IMR-90 (cell line): ENCODE measurements around the gene ARHGEF3. TPM values are rescaled to one million over a fixed set of nuclear protein-coding genes. Genes with fewer than 3 reads are reported as not detected.

Experiments used
- ATAC-seq: fragments of 200-7000 bp; cut with Tn5 transposase; 2 replicates; pipeline ENCODE4 v1.9.1; 2020; ENCODE audit warnings: low read depth, mild to moderate bottlenecking, moderate library complexity
- BruUV-seq: library from RNA; stranded (reverse); fragments of 400-500 nt; replicated peaks from 2 replicates; lab custom pipeline; 2021; lab: Mats Ljungman, UMichigan
- CTCF ChIA-PET: fragments of 300-600 bp; formaldehyde crosslinking; extraction: SDS; loops from one replicate; lab custom pipeline; 2021; ENCODE audit warnings: antibody characterized with exemption; lab: Yijun Ruan, JAX
- POLR2A ChIA-PET: fragments of 300-600 bp; sonication (Branson Sonifier 250); formaldehyde crosslinking; loops from one replicate; lab custom pipeline; 2022; ENCODE audit warnings: antibody characterized with exemption; ENCODE audit not compliant: unreplicated experiment; lab: Charles Lee
- DNase-seq: peaks from one replicate; pipeline ENCODE4 v3.0.0; 2013
- H2AFZ ChIP-seq: replicated peaks from 2 replicates; pipeline ENCODE3; 2013; ENCODE audit warnings: low read length, mild to moderate bottlenecking; ENCODE audit not compliant: poor library complexity
- H2AK5ac ChIP-seq: 2 replicates; pipeline ENCODE4 v1.6.1; 2013; ENCODE audit warnings: low read depth, low read length, inconsistent platforms
- H2AK9ac ChIP-seq: replicated peaks from 2 replicates; pipeline ENCODE3; 2013; ENCODE audit warnings: mild to moderate bottlenecking, low read depth, low read length, moderate library complexity; ENCODE audit not compliant: poor library complexity
- H2BK120ac ChIP-seq: 2 replicates; pipeline ENCODE4 v1.6.1; 2013; ENCODE audit warnings: low read depth, low read length, inconsistent platforms
- H2BK15ac ChIP-seq: 3 replicates; pipeline ENCODE4 v1.6.1; 2013; ENCODE audit warnings: low read depth, low read length, inconsistent platforms
- H2BK20ac ChIP-seq: 2 replicates; pipeline ENCODE4 v1.6.1; 2013; ENCODE audit warnings: low read depth, mild to moderate bottlenecking, inconsistent platforms, low read length, moderate library complexity
- H2BK5ac ChIP-seq: 2 replicates; pipeline ENCODE4 v1.6.1; 2013; ENCODE audit warnings: mild to moderate bottlenecking, low read depth, low read length, inconsistent platforms; ENCODE audit not compliant: poor library complexity, severe bottlenecking
- H3K14ac ChIP-seq: replicated peaks from 2 replicates; pipeline ENCODE4 v1.6.1; 2013; ENCODE audit warnings: low read depth, low read length, inconsistent platforms
- H3K18ac ChIP-seq: 2 replicates; pipeline ENCODE4 v1.6.1; 2013; ENCODE audit warnings: low read depth, low read length, control low read depth
- H3K23ac ChIP-seq: 2 replicates; pipeline ENCODE4 v1.6.1; 2013; ENCODE audit warnings: low read depth, low read length, inconsistent platforms
- H3K27ac ChIP-seq: 2 replicates; pipeline ENCODE4 v1.5.1; 2013; ENCODE audit warnings: mild to moderate bottlenecking, control low read depth, low read length; ENCODE audit not compliant: insufficient read depth
- H3K27me3 ChIP-seq: 2 replicates; pipeline ENCODE4 v1.6.1; 2013; ENCODE audit warnings: low read length; ENCODE audit not compliant: control insufficient read depth, insufficient read depth
- H3K36me3 ChIP-seq: 2 replicates; pipeline ENCODE4 v1.6.1; 2013; ENCODE audit warnings: low read length, mixed read lengths; ENCODE audit not compliant: control insufficient read depth, insufficient read depth
- H3K4ac ChIP-seq: 2 replicates; pipeline ENCODE4 v1.6.1; 2013; ENCODE audit warnings: low read depth, low read length, inconsistent platforms
- H3K4me1 ChIP-seq: 2 replicates; pipeline ENCODE4 v1.6.1; 2013; ENCODE audit warnings: low read length, mixed read lengths; ENCODE audit not compliant: control insufficient read depth, insufficient read depth
- H3K4me2 ChIP-seq: 2 replicates; pipeline ENCODE4 v1.6.1; 2013; ENCODE audit warnings: low read depth, mild to moderate bottlenecking, control low read depth, low read length, moderate library complexity
- H3K4me3 ChIP-seq: 2 replicates; pipeline ENCODE4 v1.5.1; 2013; ENCODE audit warnings: low read depth, mild to moderate bottlenecking, control low read depth, low read length, moderate library complexity; ENCODE audit not compliant: insufficient read depth
- H3K56ac ChIP-seq: 2 replicates; pipeline ENCODE4 v1.6.1; 2013; ENCODE audit warnings: low read length, inconsistent platforms; ENCODE audit not compliant: insufficient read depth; ENCODE audit errors: extremely low read depth
- H3K79me1 ChIP-seq, 2 experiments: 2 replicates each; pipeline ENCODE4 v1.6.1; 2013; ENCODE audit warnings: low read length in 2 of 2, inconsistent platforms in 1 of 2, low read depth in 1 of 2
- H3K9ac ChIP-seq: 2 replicates; pipeline ENCODE4 v1.6.1; 2013; ENCODE audit warnings: low read depth, low read length, control low read depth
- H3K9me1 ChIP-seq: 2 replicates; pipeline ENCODE4 v1.6.1; 2013; ENCODE audit warnings: low read length, inconsistent platforms; ENCODE audit not compliant: insufficient read depth
- H3K9me3 ChIP-seq: 2 replicates; pipeline ENCODE4 v1.6.1; 2013; ENCODE audit warnings: low read length; ENCODE audit not compliant: control insufficient read depth, insufficient read depth
- H4K20me1 ChIP-seq: 2 replicates; pipeline ENCODE4 v1.6.1; 2013; ENCODE audit warnings: low read length, inconsistent platforms; ENCODE audit not compliant: insufficient read depth
- H4K5ac ChIP-seq: 2 replicates; pipeline ENCODE4 v1.6.1; 2013; ENCODE audit warnings: mild to moderate bottlenecking, low read depth, low read length, control low read depth
- H4K8ac ChIP-seq, 2 experiments: 2 replicates each; pipeline ENCODE4 v1.6.1; 2013; ENCODE audit warnings: low read depth in 2 of 2, low read length in 2 of 2, control low read depth in 1 of 2, inconsistent platforms in 1 of 2
- H4K91ac ChIP-seq: 2 replicates; pipeline ENCODE4 v1.6.1; 2013; ENCODE audit warnings: low read depth, low read length, inconsistent platforms; ENCODE audit not compliant: insufficient read depth
- BHLHE40 ChIP-seq: fragments of 150-350 bp; IDR thresholded peaks from 2 replicates; pipeline ENCODE4 v1.6.1; 2016; ENCODE audit warnings: mild to moderate bottlenecking, low read depth, low read length
- CHD1 ChIP-seq: IDR thresholded peaks from 2 replicates; pipeline ENCODE4 v1.6.1; 2012; ENCODE audit warnings: low read depth, low read length, improper control_type of control experiment
- MAFK ChIP-seq: IDR thresholded peaks from 2 replicates; pipeline ENCODE4 v1.6.1; 2012; ENCODE audit warnings: low read depth, low read length, improper control_type of control experiment
- MAZ ChIP-seq: IDR thresholded peaks from 2 replicates; pipeline ENCODE4 v1.6.1; 2012; ENCODE audit warnings: low read depth, mild to moderate bottlenecking, low read length, improper control_type of control experiment, moderate library complexity, borderline replicate concordance
- MXI1 ChIP-seq: IDR thresholded peaks from 2 replicates; pipeline ENCODE4 v1.6.1; 2012; ENCODE audit warnings: low read depth, mild to moderate bottlenecking, low read length, moderate library complexity, borderline replicate concordance
- NFE2L2 ChIP-seq: fragments of 150-350 bp; IDR thresholded peaks from 2 replicates; pipeline ENCODE4 v1.6.1; 2016; ENCODE audit warnings: low read depth, mild to moderate bottlenecking, low read length
- POLR2A ChIP-seq: IDR thresholded peaks from 2 replicates; pipeline ENCODE4 v1.6.1; 2012; ENCODE audit warnings: mild to moderate bottlenecking, low read depth, low read length
- RCOR1 ChIP-seq: IDR thresholded peaks from 2 replicates; pipeline ENCODE4 v1.6.1; 2012; ENCODE audit warnings: mild to moderate bottlenecking, low read length, improper control_type of control experiment; ENCODE audit not compliant: insufficient replicate concordance
- RFX5 ChIP-seq: IDR thresholded peaks from 2 replicates; pipeline ENCODE4 v1.8.0; 2012; ENCODE audit warnings: low read depth, mild to moderate bottlenecking, low read length, moderate library complexity
- WGBS, 2 experiments: methylation state at CpG; one replicate each; pipeline versions ENCODE4 v1.1.5 to v1.1.7; 2013; ENCODE audit warnings: missing lambda C conversion rate in 2 of 2; ENCODE audit not compliant: insufficient read length in 1 of 2; ENCODE audit errors: extremely low coverage in 2 of 2; 5-methylcytosine and 5-hydroxymethylcytosine counted together
- dilution Hi-C: fragments of 300-500 bp; cut with HindIII; formaldehyde crosslinking; loops from one replicate; pipeline ENCODE4 v1.14.3; 2018; ENCODE audit warnings: low sequenced_read_pairs; ENCODE audit not compliant: unreplicated experiment
- in situ Hi-C: fragments of 300-500 bp; cut with MboI; formaldehyde crosslinking; loops from 3 replicates; pipeline ENCODE4 v1.14.3; 2019; ENCODE audit warnings: low sequenced_read_pairs, inconsistent platforms, mixed read lengths
- intact Hi-C: fragments of 100-400 bp; cut with micrococcal nuclease; formaldehyde crosslinking; loops from 2 replicates; pipeline ENCODE4 v1.10.0; 2022
- polyA plus RNA-seq, 3 experiments: library from polyadenylated mRNA; depleted of rRNA; stranded (reverse); fragments of >200 nt; gene quantifications; 2 replicates each; pipeline ENCODE4 v1.2.3, GENCODE V29; 2012; ENCODE audit warnings: low replicate concordance in 1 of 3
- total RNA-seq: library from RNA; depleted of rRNA; stranded (reverse); fragments of >200 nt; gene quantifications from 2 replicates; pipeline ENCODE4 v1.2.3, GENCODE V29; 2012
- TF ChIP-seq, protein P1 (sequence below): fragments of 150-350 bp; IDR thresholded peaks from 2 replicates; pipeline ENCODE4 v1.6.1; 2017; ENCODE audit warnings: mild to moderate bottlenecking, antibody characterized with exemption, low read length, low read depth
- TF ChIP-seq, protein P2 (sequence below): conservative IDR thresholded peaks from 2 replicates; pipeline ENCODE4 v1.5.1; 2012; ENCODE audit warnings: mild to moderate bottlenecking, low read depth, low read length, improper control_type of control experiment
- TF ChIP-seq, protein P3 (sequence below): fragments of 150-350 bp; IDR thresholded peaks from 2 replicates; pipeline ENCODE4 v1.6.1; 2016; ENCODE audit warnings: low read depth, mild to moderate bottlenecking, low read length, moderate library complexity, borderline replicate concordance

The ARHGEF3 gene
- total and polyA plus RNA-seq, 2 of the 4 experiments (the other 2 are of a cell fraction): 2.1 to 2.3 TPM

DNA sequence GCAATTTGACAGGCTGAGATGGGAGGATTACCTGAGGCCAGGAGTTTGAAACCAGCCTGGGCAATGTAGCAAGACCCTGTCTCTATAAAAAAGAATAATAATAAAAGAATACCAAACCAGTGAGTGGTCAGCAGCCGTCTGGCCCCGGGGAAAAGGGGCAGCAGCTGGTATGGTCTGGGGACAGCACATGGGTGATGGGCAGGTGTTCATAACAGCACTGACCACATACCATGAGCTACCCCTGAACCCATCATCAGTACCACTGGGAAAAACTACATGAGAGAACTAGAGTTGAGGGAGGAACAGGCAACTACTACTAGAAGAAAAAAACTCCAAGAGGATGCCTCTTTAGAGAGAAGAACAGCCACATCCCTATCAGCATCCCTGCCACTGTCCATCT, 40.7 kb downstream of the ARHGEF3 start:
- no peaks in the 10 kb centered on the region for H3K9me3 ChIP-seq

More for the DNA sequence above, 40.7 kb downstream of the ARHGEF3 start:
- DNase-seq (no peak), ATAC-seq (no peak)
- Histone ChIP-seq H3K27me3 (no peaks in the 10 kb centered on the region), H4K8ac (no peak overlapping the region), H2AFZ (no peak overlapping the region), H3K56ac (no peak overlapping the region), H3K4me1 (peaks cover 6% of the 10 kb centered on the region), H4K20me1 (no peaks in the 10 kb centered on the region), H3K79me1 (no peaks in the 10 kb centered on the region), H4K5ac (no peak overlapping the region), H2AK9ac (no peak overlapping the region), H3K4ac (no peak overlapping the region), H4K91ac (no peak overlapping the region), H3K4me2 (no peak overlapping the region), H3K9ac (no peak overlapping the region), H3K23ac (no peak overlapping the region), H3K36me3 (no peaks in the 10 kb centered on the region), H3K14ac (no peak overlapping the region), H3K4me3 (no peak overlapping the region), H3K27ac (no peak overlapping the region), H2BK15ac (no peak overlapping the region), H2AK5ac (no peak overlapping the region), H3K18ac (no peak overlapping the region), H2BK120ac (no peak overlapping the region), H2BK5ac (no peak overlapping the region), H3K9me1 (no peaks in the 10 kb centered on the region), H2BK20ac (no peak overlapping the region)
- in situ Hi-C loops (no loop called here), intact Hi-C loops (no loop called here), dilution Hi-C loops (no loop called here)
- no peak for TF ChIP-seq MXI1
- TF ChIP-seq CHD1: no peak
- no peak for TF ChIP-seq POLR2A
- TF ChIP-seq RCOR1: no peak
- TF ChIP-seq NFE2L2: no peak
- no peak for TF ChIP-seq MAFK
- no peak for TF ChIP-seq BHLHE40
- no peak for TF ChIP-seq MAZ
- TF ChIP-seq, protein P1, sequence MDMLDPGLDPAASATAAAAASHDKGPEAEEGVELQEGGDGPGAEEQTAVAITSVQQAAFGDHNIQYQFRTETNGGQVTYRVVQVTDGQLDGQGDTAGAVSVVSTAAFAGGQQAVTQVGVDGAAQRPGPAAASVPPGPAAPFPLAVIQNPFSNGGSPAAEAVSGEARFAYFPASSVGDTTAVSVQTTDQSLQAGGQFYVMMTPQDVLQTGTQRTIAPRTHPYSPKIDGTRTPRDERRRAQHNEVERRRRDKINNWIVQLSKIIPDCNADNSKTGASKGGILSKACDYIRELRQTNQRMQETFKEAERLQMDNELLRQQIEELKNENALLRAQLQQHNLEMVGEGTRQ: no peak
- TF ChIP-seq, protein P2, sequence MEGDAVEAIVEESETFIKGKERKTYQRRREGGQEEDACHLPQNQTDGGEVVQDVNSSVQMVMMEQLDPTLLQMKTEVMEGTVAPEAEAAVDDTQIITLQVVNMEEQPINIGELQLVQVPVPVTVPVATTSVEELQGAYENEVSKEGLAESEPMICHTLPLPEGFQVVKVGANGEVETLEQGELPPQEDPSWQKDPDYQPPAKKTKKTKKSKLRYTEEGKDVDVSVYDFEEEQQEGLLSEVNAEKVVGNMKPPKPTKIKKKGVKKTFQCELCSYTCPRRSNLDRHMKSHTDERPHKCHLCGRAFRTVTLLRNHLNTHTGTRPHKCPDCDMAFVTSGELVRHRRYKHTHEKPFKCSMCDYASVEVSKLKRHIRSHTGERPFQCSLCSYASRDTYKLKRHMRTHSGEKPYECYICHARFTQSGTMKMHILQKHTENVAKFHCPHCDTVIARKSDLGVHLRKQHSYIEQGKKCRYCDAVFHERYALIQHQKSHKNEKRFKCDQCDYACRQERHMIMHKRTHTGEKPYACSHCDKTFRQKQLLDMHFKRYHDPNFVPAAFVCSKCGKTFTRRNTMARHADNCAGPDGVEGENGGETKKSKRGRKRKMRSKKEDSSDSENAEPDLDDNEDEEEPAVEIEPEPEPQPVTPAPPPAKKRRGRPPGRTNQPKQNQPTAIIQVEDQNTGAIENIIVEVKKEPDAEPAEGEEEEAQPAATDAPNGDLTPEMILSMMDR: no peak
- TF ChIP-seq, protein P3, sequence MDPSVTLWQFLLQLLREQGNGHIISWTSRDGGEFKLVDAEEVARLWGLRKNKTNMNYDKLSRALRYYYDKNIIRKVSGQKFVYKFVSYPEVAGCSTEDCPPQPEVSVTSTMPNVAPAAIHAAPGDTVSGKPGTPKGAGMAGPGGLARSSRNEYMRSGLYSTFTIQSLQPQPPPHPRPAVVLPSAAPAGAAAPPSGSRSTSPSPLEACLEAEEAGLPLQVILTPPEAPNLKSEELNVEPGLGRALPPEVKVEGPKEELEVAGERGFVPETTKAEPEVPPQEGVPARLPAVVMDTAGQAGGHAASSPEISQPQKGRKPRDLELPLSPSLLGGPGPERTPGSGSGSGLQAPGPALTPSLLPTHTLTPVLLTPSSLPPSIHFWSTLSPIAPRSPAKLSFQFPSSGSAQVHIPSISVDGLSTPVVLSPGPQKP: no peak
- no peak for TF ChIP-seq RFX5
- CTCF ChIA-PET: no interaction called here
- no TSS peak for BruUV-seq
- POLR2A ChIA-PET: no interaction called here
- WGBS, 2 experiments: no CpG with 5 or more reads among the region's 2 CpGs
